Measurements from ENCODE around the gene LAMA3. TPM values are rescaled to one million over a fixed set of nuclear protein-coding genes. Genes with fewer than 3 reads are reported as not detected.

The LAMA3 gene
- total and polyA plus RNA-seq, 2 experiments from 2014 or later = 3.9 to 4.9 TPM

GRCh38 chr18:23876921-23877320 lies 187.7 kb downstream of the LAMA3 start:
- Mint-ChIP-seq H3K27ac (no peak overlapping the region), H3K4me1 (peaks cover 20% of the 10 kb centered on the region)
- no peaks in the 10 kb centered on the region for H3K79me2 ChIP-seq (replicated peaks; ENCODE audit: insufficient read depth)

More at GRCh38 chr18:23876921-23877320, 187.7 kb downstream of the LAMA3 start:
- Mint-ChIP-seq H3K36me3 (ENCODE audit: low read depth) (no peaks in the 10 kb centered on the region), H3K9me3 (no peaks in the 10 kb centered on the region), H3K4me3 (no peak overlapping the region), H3K27me3 (ENCODE audit: insufficient read depth, low read depth, poor library complexity) (peaks cover 6% of the 10 kb centered on the region)
- Histone ChIP-seq H3K27ac (ENCODE audit: low read depth) (no peak overlapping the region), H3K4me2 (no peak overlapping the region), H2AFZ (peak overlapping the region; percentile 70), H3K4me1 (ENCODE audit: insufficient read depth) (peaks cover 26% of the 10 kb centered on the region), H3K36me3 (ENCODE audit: insufficient read depth) (no peaks in the 10 kb centered on the region), H3K27me3 (ENCODE audit: insufficient read depth) (no peaks in the 10 kb centered on the region), H3F3A (replicated peaks; ENCODE audit: low read depth) (0 out of 2 replicates have a peak, but pooled peaks cover 3% of the 10 kb centered on the region), H3K9me2 (ENCODE audit: insufficient read depth) (no peaks in the 10 kb centered on the region), H4K20me1 (replicated peaks; ENCODE audit: insufficient read depth) (no peaks in the 10 kb centered on the region), H3K4me3 (no peak overlapping the region)
- no peak for DNase-seq (ENCODE audit: low spot score)
- ATAC-seq = no peak
- TF ChIP-seq ZNF331 (CRISPR knock-in tag; IDR thresholded peaks at IDR 0.05; ENCODE audit: low read depth) = no peak
- TF ChIP-seq EZH2phosphoT487 (IDR thresholded peaks at IDR 0.05; ENCODE audit: unreplicated experiment) = no peak
- TF ChIP-seq ZNF114 (CRISPR knock-in tag; IDR thresholded peaks at IDR 0.05) = no peak
- TF ChIP-seq, protein P1, sequence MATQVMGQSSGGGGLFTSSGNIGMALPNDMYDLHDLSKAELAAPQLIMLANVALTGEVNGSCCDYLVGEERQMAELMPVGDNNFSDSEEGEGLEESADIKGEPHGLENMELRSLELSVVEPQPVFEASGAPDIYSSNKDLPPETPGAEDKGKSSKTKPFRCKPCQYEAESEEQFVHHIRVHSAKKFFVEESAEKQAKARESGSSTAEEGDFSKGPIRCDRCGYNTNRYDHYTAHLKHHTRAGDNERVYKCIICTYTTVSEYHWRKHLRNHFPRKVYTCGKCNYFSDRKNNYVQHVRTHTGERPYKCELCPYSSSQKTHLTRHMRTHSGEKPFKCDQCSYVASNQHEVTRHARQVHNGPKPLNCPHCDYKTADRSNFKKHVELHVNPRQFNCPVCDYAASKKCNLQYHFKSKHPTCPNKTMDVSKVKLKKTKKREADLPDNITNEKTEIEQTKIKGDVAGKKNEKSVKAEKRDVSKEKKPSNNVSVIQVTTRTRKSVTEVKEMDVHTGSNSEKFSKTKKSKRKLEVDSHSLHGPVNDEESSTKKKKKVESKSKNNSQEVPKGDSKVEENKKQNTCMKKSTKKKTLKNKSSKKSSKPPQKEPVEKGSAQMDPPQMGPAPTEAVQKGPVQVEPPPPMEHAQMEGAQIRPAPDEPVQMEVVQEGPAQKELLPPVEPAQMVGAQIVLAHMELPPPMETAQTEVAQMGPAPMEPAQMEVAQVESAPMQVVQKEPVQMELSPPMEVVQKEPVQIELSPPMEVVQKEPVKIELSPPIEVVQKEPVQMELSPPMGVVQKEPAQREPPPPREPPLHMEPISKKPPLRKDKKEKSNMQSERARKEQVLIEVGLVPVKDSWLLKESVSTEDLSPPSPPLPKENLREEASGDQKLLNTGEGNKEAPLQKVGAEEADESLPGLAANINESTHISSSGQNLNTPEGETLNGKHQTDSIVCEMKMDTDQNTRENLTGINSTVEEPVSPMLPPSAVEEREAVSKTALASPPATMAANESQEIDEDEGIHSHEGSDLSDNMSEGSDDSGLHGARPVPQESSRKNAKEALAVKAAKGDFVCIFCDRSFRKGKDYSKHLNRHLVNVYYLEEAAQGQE (IDR thresholded peaks at IDR 0.05; ENCODE audit: unreplicated experiment) = no peak
- TF ChIP-seq CREB1 (CRISPR knock-in tag; IDR thresholded peaks at IDR 0.05; ENCODE audit: low read depth) = no peak
- TF ChIP-seq ETS1 (IDR thresholded peaks at IDR 0.05) = no peak
- no peak for TF ChIP-seq CTCF (conservative IDR thresholded peaks at IDR 0.05; ENCODE audit: low read depth in 2 of 2)
- no peak for TF ChIP-seq POLR2AphosphoS5 (IDR thresholded peaks at IDR 0.05; ENCODE audit: low read depth)
- TF ChIP-seq NANOG (IDR thresholded peaks at IDR 0.05; ENCODE audit: borderline replicate concordance) = no peak
- TF ChIP-seq, protein P2, sequence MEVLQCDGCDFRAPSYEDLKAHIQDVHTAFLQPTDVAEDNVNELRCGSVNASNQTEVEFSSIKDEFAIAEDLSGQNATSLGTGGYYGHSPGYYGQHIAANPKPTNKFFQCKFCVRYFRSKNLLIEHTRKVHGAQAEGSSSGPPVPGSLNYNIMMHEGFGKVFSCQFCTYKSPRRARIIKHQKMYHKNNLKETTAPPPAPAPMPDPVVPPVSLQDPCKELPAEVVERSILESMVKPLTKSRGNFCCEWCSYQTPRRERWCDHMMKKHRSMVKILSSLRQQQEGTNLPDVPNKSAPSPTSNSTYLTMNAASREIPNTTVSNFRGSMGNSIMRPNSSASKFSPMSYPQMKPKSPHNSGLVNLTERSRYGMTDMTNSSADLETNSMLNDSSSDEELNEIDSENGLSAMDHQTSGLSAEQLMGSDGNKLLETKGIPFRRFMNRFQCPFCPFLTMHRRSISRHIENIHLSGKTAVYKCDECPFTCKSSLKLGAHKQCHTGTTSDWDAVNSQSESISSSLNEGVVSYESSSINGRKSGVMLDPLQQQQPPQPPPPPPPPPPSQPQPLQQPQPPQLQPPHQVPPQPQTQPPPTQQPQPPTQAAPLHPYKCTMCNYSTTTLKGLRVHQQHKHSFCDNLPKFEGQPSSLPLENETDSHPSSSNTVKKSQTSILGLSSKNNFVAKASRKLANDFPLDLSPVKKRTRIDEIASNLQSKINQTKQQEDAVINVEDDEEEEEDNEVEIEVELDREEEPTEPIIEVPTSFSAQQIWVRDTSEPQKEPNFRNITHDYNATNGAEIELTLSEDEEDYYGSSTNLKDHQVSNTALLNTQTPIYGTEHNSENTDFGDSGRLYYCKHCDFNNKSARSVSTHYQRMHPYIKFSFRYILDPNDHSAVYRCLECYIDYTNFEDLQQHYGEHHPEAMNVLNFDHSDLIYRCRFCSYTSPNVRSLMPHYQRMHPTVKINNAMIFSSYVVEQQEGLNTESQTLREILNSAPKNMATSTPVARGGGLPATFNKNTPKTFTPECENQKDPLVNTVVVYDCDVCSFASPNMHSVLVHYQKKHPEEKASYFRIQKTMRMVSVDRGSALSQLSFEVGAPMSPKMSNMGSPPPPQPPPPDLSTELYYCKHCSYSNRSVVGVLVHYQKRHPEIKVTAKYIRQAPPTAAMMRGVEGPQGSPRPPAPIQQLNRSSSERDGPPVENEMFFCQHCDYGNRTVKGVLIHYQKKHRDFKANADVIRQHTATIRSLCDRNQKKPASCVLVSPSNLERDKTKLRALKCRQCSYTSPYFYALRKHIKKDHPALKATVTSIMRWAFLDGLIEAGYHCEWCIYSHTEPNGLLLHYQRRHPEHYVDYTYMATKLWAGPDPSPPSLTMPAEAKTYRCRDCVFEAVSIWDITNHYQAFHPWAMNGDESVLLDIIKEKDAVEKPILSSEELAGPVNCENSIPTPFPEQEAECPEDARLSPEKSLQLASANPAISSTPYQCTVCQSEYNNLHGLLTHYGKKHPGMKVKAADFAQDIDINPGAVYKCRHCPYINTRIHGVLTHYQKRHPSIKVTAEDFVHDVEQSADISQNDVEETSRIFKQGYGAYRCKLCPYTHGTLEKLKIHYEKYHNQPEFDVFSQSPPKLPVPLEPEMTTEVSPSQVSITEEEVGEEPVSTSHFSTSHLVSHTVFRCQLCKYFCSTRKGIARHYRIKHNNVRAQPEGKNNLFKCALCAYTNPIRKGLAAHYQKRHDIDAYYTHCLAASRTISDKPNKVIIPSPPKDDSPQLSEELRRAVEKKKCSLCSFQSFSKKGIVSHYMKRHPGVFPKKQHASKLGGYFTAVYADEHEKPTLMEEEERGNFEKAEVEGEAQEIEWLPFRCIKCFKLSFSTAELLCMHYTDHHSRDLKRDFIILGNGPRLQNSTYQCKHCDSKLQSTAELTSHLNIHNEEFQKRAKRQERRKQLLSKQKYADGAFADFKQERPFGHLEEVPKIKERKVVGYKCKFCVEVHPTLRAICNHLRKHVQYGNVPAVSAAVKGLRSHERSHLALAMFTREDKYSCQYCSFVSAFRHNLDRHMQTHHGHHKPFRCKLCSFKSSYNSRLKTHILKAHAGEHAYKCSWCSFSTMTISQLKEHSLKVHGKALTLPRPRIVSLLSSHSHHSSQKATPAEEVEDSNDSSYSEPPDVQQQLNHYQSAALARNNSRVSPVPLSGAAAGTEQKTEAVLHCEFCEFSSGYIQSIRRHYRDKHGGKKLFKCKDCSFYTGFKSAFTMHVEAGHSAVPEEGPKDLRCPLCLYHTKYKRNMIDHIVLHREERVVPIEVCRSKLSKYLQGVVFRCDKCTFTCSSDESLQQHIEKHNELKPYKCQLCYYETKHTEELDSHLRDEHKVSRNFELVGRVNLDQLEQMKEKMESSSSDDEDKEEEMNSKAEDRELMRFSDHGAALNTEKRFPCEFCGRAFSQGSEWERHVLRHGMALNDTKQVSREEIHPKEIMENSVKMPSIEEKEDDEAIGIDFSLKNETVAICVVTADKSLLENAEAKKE (CRISPR knock-in tag; IDR thresholded peaks at IDR 0.05) = no peak
- TF ChIP-seq EZH2 (IDR thresholded peaks at IDR 0.05; ENCODE audit: low read depth, unreplicated experiment) = no peak
- no peak for TF ChIP-seq JUNB (IDR thresholded peaks at IDR 0.05; ENCODE audit: unreplicated experiment)
- TF ChIP-seq STAT1 (IDR thresholded peaks at IDR 0.05; ENCODE audit: unreplicated experiment) = no peak
